Kidney epithelial cell (primary cell): ENCODE results near the gene COA5. TPM values are rescaled to one million over a fixed set of nuclear protein-coding genes. Genes with fewer than 3 reads are reported as not detected.

Experiments
- DNase-seq: peaks from one replicate; pipeline ENCODE4 v3.0.0-alpha.2; 2010; ENCODE audit warnings: low read depth
- H3K27me3 ChIP-seq: 2 replicates; pipeline ENCODE4 v1.6.0; 2011; ENCODE audit warnings: low read length; ENCODE audit not compliant: control insufficient read depth, insufficient read depth
- H3K36me3 ChIP-seq: 2 replicates; pipeline ENCODE4 v1.5.1; 2011; ENCODE audit warnings: low read length; ENCODE audit not compliant: control insufficient read depth, insufficient read depth
- H3K4me3 ChIP-seq: 2 replicates; pipeline ENCODE4 v1.5.1; 2011; ENCODE audit warnings: low read depth, mild to moderate bottlenecking, control low read depth, low read length
- total RNA-seq: library from RNA; depleted of rRNA; stranded (reverse); fragments of >200 nt; gene quantifications from 2 replicates; pipeline ENCODE4 v1.2.3, GENCODE V29; 2015
- TF ChIP-seq, protein P1 (sequence below): IDR thresholded peaks from 2 replicates; pipeline ENCODE4 v1.5.1; 2011; ENCODE audit warnings: mild to moderate bottlenecking, moderate library complexity, low read length, control low read depth, inconsistent platforms; ENCODE audit not compliant: insufficient read depth, poor library complexity, severe bottlenecking

The COA5 gene
- total RNA-seq, 1 donor from 2014 or later, result 24.9 TPM

GRCh38 chr2:98572676-98573075 lies 35.6 kb downstream of the COA5 start:
- DNase-seq, result no peak

DNA sequence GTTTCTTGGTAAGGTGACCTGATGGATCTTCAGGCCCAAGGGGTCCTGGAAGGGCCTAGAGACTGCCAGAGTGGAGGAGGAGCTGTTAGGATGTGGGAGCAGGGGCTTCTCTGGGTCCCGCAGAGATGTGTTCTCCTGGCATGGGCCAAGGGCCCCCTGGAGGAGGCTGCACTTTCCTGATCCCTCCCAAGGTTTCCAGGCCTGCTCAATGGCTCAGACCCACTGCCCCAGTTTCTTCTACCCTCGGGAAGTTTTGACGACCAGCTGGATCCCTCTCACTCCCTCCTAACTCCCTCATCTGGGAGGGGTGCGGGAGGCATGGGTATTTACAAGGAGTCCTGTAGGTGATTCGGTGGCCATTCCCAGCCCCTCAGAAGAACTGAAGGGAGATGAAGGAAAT lies 36.1 kb downstream of the COA5 start:
- TF ChIP-seq, protein P1, sequence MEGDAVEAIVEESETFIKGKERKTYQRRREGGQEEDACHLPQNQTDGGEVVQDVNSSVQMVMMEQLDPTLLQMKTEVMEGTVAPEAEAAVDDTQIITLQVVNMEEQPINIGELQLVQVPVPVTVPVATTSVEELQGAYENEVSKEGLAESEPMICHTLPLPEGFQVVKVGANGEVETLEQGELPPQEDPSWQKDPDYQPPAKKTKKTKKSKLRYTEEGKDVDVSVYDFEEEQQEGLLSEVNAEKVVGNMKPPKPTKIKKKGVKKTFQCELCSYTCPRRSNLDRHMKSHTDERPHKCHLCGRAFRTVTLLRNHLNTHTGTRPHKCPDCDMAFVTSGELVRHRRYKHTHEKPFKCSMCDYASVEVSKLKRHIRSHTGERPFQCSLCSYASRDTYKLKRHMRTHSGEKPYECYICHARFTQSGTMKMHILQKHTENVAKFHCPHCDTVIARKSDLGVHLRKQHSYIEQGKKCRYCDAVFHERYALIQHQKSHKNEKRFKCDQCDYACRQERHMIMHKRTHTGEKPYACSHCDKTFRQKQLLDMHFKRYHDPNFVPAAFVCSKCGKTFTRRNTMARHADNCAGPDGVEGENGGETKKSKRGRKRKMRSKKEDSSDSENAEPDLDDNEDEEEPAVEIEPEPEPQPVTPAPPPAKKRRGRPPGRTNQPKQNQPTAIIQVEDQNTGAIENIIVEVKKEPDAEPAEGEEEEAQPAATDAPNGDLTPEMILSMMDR, result no peak
- H3K4me3 ChIP-seq, result no peak overlapping the region
- no peaks in the 10 kb centered on the region for H3K27me3 ChIP-seq
- H3K36me3 ChIP-seq, result peaks cover 3% of the 10 kb centered on the region
- no peak for DNase-seq

More at GRCh38 chr2:98572676-98573075, 35.6 kb downstream of the COA5 start:
- H3K27me3 ChIP-seq, result no peaks in the 10 kb centered on the region
- no peak overlapping the region for H3K4me3 ChIP-seq
- peaks cover 3% of the 10 kb centered on the region for H3K36me3 ChIP-seq
- TF ChIP-seq, protein P1, result no peak

DNA sequence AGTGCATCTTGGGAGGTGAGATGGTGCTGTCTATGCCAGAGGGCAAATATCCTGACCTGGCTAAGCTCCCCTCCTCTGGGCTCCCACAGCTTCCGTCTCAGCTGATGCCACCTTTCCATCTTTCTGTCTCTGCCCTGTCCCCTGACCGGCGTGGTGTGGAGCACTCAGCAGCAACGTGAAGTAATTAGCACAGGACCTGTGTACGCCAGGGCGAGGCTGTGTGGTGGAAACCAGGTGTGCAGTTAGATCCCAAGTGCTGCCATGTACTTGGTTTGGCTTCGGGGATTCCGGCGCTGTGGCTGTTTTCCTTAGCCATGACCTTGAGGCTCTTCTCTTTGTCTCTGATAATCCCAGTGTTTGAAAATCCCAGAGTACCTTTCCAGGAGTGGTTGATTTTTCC lies 36.5 kb downstream of the COA5 start:
- peaks cover 3% of the 10 kb centered on the region for H3K36me3 ChIP-seq

GRCh38 chr2:98571121-98571701 lies 37.1 kb downstream of the COA5 start:
- Histone ChIP-seq H3K27me3 (no peaks in the 10 kb centered on the region), H3K4me3 (no peak overlapping the region), H3K36me3 (peaks cover 3% of the 10 kb centered on the region)
- TF ChIP-seq, protein P1, result no peak
- no peak for DNase-seq

More for the DNA sequence above, 36.5 kb downstream of the COA5 start:
- DNase-seq, result no peak
- no peak overlapping the region for H3K4me3 ChIP-seq
- TF ChIP-seq, protein P1, result no peak
- no peaks in the 10 kb centered on the region for H3K27me3 ChIP-seq

GRCh38 chr2:98570356-98570755 lies 38.0 kb downstream of the COA5 start:
- TF ChIP-seq, protein P1, result no peak
- no peak for DNase-seq
- Histone ChIP-seq H3K27me3 (no peaks in the 10 kb centered on the region), H3K4me3 (no peak overlapping the region), H3K36me3 (peaks cover 3% of the 10 kb centered on the region)

DNA sequence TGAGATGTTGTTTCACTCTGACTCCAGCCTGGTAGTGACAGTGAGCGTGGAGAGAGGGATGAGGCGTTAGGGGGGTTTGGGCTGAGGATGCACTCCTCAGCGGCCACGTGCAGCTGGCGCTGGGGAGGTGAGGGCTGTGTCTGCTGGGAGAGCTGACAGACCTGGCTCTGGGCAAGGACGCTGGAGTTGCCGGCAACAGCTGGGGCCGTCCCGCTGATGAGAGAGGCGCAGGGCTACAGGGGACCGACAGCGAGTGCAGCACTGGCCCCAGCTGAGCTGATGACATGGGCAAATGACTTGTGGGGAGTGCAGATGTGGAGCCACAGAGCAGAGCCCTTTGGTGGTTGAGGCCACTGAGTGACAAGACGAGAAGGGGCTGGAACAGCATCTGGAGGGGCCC lies 38.4 kb downstream of the COA5 start:
- no peak for DNase-seq
- peaks cover 3% of the 10 kb centered on the region for H3K36me3 ChIP-seq
- no peaks in the 10 kb centered on the region for H3K27me3 ChIP-seq
- TF ChIP-seq, protein P1, result no peak
- no peak overlapping the region for H3K4me3 ChIP-seq
